Endodermal cell (in vitro differentiated cells): ENCODE results near the gene INSYN2B. TPM values are rescaled to one million over a fixed set of nuclear protein-coding genes. Genes with fewer than 3 reads are reported as not detected.

Source experiments
- DNase-seq: peaks from one replicate; pipeline ENCODE4 v3.0.0-alpha.2; 2017
- H3K27ac ChIP-seq: 2 replicates; pipeline ENCODE4 v1.5.1; 2013; ENCODE audit warnings: mild to moderate bottlenecking, low read depth, low read length, moderate library complexity
- H3K27me3 ChIP-seq: 2 replicates; pipeline ENCODE4 v1.6.1; 2013; ENCODE audit warnings: mild to moderate bottlenecking, low read length, moderate library complexity; ENCODE audit not compliant: insufficient read depth, control insufficient read depth, poor library complexity, severe bottlenecking
- H3K36me3 ChIP-seq: 2 replicates; pipeline ENCODE4 v1.7.0; 2013; ENCODE audit warnings: mild to moderate bottlenecking, low read length, moderate library complexity; ENCODE audit not compliant: control insufficient read depth, insufficient read depth
- H3K4me1 ChIP-seq: one replicate; pipeline ENCODE4 v1.7.0; 2013; ENCODE audit warnings: low read length; ENCODE audit not compliant: control insufficient read depth, insufficient read depth
- H3K4me3 ChIP-seq: 2 replicates; pipeline ENCODE4 v1.5.1; 2013; ENCODE audit warnings: mild to moderate bottlenecking, low read length, moderate library complexity
- H3K9ac ChIP-seq: 2 replicates; pipeline ENCODE4 v1.6.1; 2013; ENCODE audit warnings: mild to moderate bottlenecking, low read length, moderate library complexity; ENCODE audit not compliant: poor library complexity, severe bottlenecking; ENCODE audit errors: extremely low read depth
- H3K9me3 ChIP-seq: 2 replicates; pipeline ENCODE4 v1.6.1; 2013; ENCODE audit warnings: mild to moderate bottlenecking, low read length, moderate library complexity; ENCODE audit not compliant: control insufficient read depth
- H3K27ac Mint-ChIP-seq: 2 replicates; pipeline ENCODE4 v1.8.0; 2020; ENCODE audit warnings: mixed read lengths
- H3K27me3 Mint-ChIP-seq: 2 replicates; pipeline ENCODE4 v1.8.0; 2021; ENCODE audit warnings: mild to moderate bottlenecking, mixed read lengths; ENCODE audit not compliant: insufficient read depth
- H3K36me3 Mint-ChIP-seq: 2 replicates; pipeline ENCODE4 v1.8.0; 2020; ENCODE audit warnings: low read depth, mixed read lengths
- H3K4me1 Mint-ChIP-seq: 2 replicates; pipeline ENCODE4 v1.8.0; 2020; ENCODE audit warnings: mixed read lengths
- H3K4me3 Mint-ChIP-seq: 2 replicates; pipeline ENCODE4 v1.8.0; 2020; ENCODE audit warnings: mild to moderate bottlenecking, moderate library complexity, mixed read lengths
- H3K9me3 Mint-ChIP-seq: 2 replicates; pipeline ENCODE4 v1.8.0; 2020; ENCODE audit warnings: mild to moderate bottlenecking, mixed read lengths
- CTCF ChIP-seq: fragments of 200-600 bp; sonication (generic); conservative IDR thresholded peaks from 2 replicates; pipeline ENCODE4 v1.5.0; 2021; ENCODE audit warnings: antibody characterized with exemption, mild to moderate bottlenecking
- WGBS, 2 experiments: methylation state at CpG; one replicate each; pipeline versions ENCODE4 v1.1.5 to v1.1.7; 2013; ENCODE audit warnings: missing lambda C conversion rate in 2 of 2, mixed read lengths in 1 of 2; ENCODE audit not compliant: insufficient coverage in 1 of 2, insufficient read length in 1 of 2; 5-methylcytosine and 5-hydroxymethylcytosine counted together
- total RNA-seq, 2 donors: library from RNA; stranded (reverse); fragmentation: NEBNext Ultra II Directional in 1 of 2; extraction: Animal tissue kit (Norgen Biotek cat#: 25700) in 1 of 2; gene quantifications; 2 replicates in 1 of 2; 3 replicates in 1 of 2; pipeline ENCODE4 v1.2.1, GENCODE V29; 2021

Gene INSYN2B
- total RNA-seq, 2 donors from 2014 or later: not detected

GRCh38 chr5:169944115-169944514, 36.2 kb downstream of the INSYN2B start:
- no peak overlapping the region for H3K4me3 Mint-ChIP-seq
- WGBS, 2 experiments: 92 to 96% methylated on average over 4 to 6 of the region's 6 CpGs
- H3K9ac ChIP-seq: no peak overlapping the region
- H3K27ac ChIP-seq: no peak overlapping the region
- no peaks in the 10 kb centered on the region for H3K4me1 ChIP-seq
- DNase-seq: no peak
- H3K9me3 Mint-ChIP-seq: peaks cover under 1% of the 10 kb centered on the region
- TF ChIP-seq CTCF: no peak
- no peaks in the 10 kb centered on the region for H3K36me3 Mint-ChIP-seq
- no peak overlapping the region for H3K4me3 ChIP-seq
- H3K27me3 Mint-ChIP-seq: no peaks in the 10 kb centered on the region
- no peaks in the 10 kb centered on the region for H3K9me3 ChIP-seq
- peaks cover 18% of the 10 kb centered on the region for H3K4me1 Mint-ChIP-seq
- H3K27me3 ChIP-seq: no peaks in the 10 kb centered on the region
- H3K27ac Mint-ChIP-seq: no peak overlapping the region
- no peaks in the 10 kb centered on the region for H3K36me3 ChIP-seq

- no peaks in the 10 kb centered on the region for H3K4me1 ChIP-seq
- H3K27ac ChIP-seq: no peak overlapping the region
- H3K36me3 Mint-ChIP-seq: no peaks in the 10 kb centered on the region
- H3K4me3 Mint-ChIP-seq: no peak overlapping the region
- H3K9ac ChIP-seq: no peak overlapping the region
- H3K27me3 ChIP-seq: no peaks in the 10 kb centered on the region
- H3K4me1 Mint-ChIP-seq: peaks cover 17% of the 10 kb centered on the region
- no peak overlapping the region for H3K4me3 ChIP-seq
- WGBS, 2 experiments: 94 to 100% methylated on average over 1 to 4 of the region's 4 CpGs
- no peak for TF ChIP-seq CTCF
- no peaks in the 10 kb centered on the region for H3K9me3 ChIP-seq
- H3K27ac Mint-ChIP-seq: no peak overlapping the region
- H3K27me3 Mint-ChIP-seq: no peaks in the 10 kb centered on the region
- H3K9me3 Mint-ChIP-seq: no peaks in the 10 kb centered on the region
- DNase-seq: no peak
- H3K36me3 ChIP-seq: no peaks in the 10 kb centered on the region
Observed at GRCh38 chr5:169943026-169943425, 37.3 kb downstream of the INSYN2B start.

- 100% methylated on average over 1 of the region's 1 CpG; no CpG with 5 or more reads in 1 of the 2 experiments for WGBS, 2 experiments
- Mint-ChIP-seq H3K9me3 (no peaks in the 10 kb centered on the region), H3K4me3 (no peak overlapping the region), H3K36me3 (no peaks in the 10 kb centered on the region), H3K27me3 (no peaks in the 10 kb centered on the region), H3K27ac (no peak overlapping the region), H3K4me1 (peaks cover 17% of the 10 kb centered on the region)
- no peak overlapping the region for H3K4me3 ChIP-seq
- no peak overlapping the region for H3K27ac ChIP-seq
- no peaks in the 10 kb centered on the region for H3K27me3 ChIP-seq
- H3K9ac ChIP-seq: no peak overlapping the region
- TF ChIP-seq CTCF: no peak
- H3K36me3 ChIP-seq: no peaks in the 10 kb centered on the region
- H3K9me3 ChIP-seq: no peaks in the 10 kb centered on the region
- no peaks in the 10 kb centered on the region for H3K4me1 ChIP-seq
- no peak for DNase-seq
Observed at GRCh38 chr5:169942181-169942580, 38.1 kb downstream of the INSYN2B start.
